AG10803 (cell line): Measurements from ENCODE around the gene TMEM43.

Experiments
- DNase-seq: peaks from one replicate; pipeline ENCODE4 v3.0.0; 2010; ENCODE audit warnings: low read depth
- H3K4me3 ChIP-seq: 2 replicates; pipeline ENCODE4 v1.5.1; 2011; ENCODE audit warnings: mild to moderate bottlenecking, low read length, control low read depth
- CTCF ChIP-seq: conservative IDR thresholded peaks from 2 replicates; pipeline ENCODE4 v1.5.1; 2011; ENCODE audit warnings: mild to moderate bottlenecking, low read length, control low read depth, inconsistent platforms

Gene TMEM43

GRCh38 chr3:14147617-14148016 lies 22.8 kb downstream of the TMEM43 start:
- no peak for TF ChIP-seq CTCF
- no peak for DNase-seq
- H3K4me3 ChIP-seq = no peak overlapping the region

GRCh38 chr3:14148041-14148985 lies 23.5 kb downstream of the TMEM43 start:
- DNase-seq = no peak
- no peak for TF ChIP-seq CTCF

GRCh38 chr3:14150078-14150477 lies 25.2 kb downstream of the TMEM43 start:
- no peak overlapping the region for H3K4me3 ChIP-seq
- DNase-seq = no peak
- TF ChIP-seq CTCF = no peak

More at GRCh38 chr3:14148041-14148985, 23.5 kb downstream of the TMEM43 start:
- no peak overlapping the region for H3K4me3 ChIP-seq

- no peak for DNase-seq
- no peak for TF ChIP-seq CTCF
- H3K4me3 ChIP-seq = no peak overlapping the region
These were observed 25.8 kb downstream of the TMEM43 start for GRCh38 chr3:14150491-14151230.

- no peak for DNase-seq
- TF ChIP-seq CTCF = no peak
- no peak overlapping the region for H3K4me3 ChIP-seq
These were observed 26.7 kb downstream of the TMEM43 start for GRCh38 chr3:14151471-14152083.

- TF ChIP-seq CTCF = peak; percentile 28
- DNase-seq = no peak
- no peak overlapping the region for H3K4me3 ChIP-seq
These were observed 27.5 kb downstream of the TMEM43 start for GRCh38 chr3:14152233-14152962.
